Measurements from ENCODE around the gene SLC37A4.
"Not testable (repeated sequence)": the region's sequence is repeated elsewhere in the genome, so short reads cannot be mapped to it uniquely, and the experiment has no call there.

GRCh38 chr11:119033421-119033820 lies 2.7 kb upstream of the SLC37A4 start:
- TF ChIP-seq CTCF (IDR thresholded peaks at IDR 0.05); POLR2A (IDR thresholded peaks at IDR 0.05); POLR2AphosphoS5 (IDR thresholded peaks at IDR 0.05; ENCODE audit: insufficient read depth in 1 of 2, low read depth in 1 of 2): not testable (repeated sequence)
